GM21723 (cell line): Measurements from ENCODE around the gene IGF2BP2.
"Not testable (repeated sequence)": the region's sequence is repeated elsewhere in the genome, so short reads cannot be mapped to it uniquely, and the experiment has no call there.

Experiments used
- ATAC-seq: cut with Tn5 transposase; IDR thresholded peaks from one replicate; pipeline ENCODE4 v1.9.1; 2021; ENCODE audit warnings: mild to moderate bottlenecking, moderate library complexity; ENCODE audit not compliant: unreplicated experiment

IGF2BP2 gene

DNA sequence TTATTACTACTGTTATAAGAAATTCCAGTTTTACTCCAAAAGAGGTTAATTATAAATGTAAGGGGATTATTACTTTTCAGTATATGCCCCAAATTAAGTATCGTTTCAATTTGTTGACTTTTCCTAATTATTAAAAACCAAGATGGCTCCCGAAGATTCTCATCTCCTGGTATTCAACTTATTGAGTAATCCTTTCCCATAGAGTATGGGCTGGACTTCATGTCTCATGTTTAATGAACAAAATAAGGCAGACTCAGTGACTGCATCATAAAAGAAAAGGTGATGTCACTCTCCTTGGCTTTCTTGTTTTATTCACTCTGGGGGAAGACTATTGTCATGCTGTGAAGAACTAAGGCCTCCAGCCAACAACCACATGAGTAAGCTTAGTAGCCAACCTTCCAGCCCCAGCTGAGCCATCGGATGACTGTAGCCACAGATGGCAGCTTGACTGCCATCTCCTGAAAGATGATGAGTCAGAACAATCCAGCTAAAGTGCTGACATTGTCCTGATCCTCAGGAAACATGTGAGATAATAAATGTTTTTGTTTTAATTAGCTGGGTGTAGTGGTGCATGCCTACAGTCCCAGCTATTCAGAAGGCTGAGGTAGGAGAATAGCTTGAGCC is 17.3 kb downstream of the IGF2BP2 start:
- ATAC-seq = no peak

DNA sequence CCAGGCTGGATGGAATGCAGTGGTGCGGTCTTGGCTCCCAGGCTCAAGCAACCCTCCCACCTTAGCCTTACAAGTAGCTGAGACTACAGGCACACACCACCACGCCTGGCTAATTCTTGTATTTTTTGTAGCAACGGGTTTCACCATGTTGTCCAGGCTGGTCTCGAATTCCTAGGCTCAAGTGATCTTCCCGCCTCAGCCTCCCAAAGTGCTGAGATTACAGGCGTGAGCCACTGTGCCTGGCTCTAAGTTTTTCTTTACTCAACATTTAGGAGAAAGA is 26.1 kb downstream of the IGF2BP2 start:
- not testable (repeated sequence) for ATAC-seq

DNA sequence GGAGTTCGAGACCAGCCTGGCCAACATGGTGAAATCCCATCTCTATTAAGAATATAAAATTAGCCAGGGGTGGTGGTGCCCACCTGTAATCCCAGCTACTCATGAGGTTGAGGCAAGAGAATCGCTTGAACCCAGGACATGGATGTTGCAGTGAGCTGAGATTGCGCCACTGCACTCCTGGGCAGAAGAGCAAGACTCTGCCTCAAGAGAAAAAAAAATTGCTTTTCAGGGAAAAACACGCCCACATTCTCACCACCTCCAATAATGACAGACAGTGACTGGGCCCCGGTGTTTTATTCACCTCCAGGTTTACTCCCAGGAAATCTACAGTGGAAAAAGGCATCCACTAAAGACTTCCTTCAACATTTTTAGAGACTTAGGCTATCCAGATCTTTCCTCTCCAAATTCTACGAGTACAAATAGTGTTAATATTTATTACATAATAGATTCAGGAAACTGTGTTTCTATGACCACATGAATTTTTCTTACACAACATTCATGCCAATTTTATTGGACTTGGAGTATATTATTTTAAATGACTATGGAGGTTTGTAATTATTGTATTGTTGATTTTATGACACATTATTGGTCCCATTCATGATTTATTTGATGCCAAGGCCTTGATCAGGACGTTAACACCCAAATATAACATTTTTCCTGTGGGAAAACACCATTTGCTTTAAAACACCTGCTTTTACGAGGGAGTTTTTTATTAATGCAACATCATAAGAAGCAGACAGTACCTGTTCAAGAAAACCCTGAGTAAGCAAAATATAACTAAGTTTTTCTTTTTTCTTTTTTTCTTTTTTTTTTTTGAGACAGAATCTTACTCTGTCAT is 26.6 kb downstream of the IGF2BP2 start:
- no peak for ATAC-seq

DNA sequence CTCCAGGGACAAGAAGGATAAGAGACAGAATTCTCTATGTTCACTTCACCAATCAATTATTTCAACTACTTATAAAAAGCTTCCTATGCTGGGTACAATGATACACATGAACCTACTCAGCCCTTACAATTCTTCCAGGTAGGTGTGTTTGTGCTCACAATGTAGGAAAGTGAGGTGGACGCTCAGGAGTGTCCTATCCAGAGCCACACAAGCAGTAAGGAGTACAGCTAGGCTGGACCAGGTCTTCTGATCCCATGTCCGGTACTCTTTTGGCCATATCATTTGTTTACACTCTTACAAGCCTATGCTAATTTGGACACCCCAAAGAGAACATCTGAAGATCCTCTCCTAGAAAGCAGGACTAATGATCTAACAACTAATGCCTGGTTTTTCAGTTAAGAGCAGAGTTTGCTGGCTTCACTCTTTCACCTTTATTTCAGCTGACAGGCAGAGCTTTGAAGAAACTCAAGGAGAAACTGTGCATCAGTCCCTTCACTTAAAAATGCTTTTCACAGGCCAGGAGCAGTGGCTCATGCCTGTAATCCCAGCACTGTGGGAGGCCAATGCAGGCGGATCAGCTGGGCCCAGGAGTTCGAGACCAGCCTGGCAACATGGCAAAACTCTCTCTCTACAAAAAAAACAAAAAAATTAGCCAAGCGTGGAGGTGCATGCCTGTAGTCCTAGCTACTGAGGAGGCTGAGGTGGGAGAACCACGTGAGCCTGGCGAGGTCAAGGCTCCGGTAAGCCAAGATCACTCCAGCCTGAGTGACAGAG is 27.5 kb downstream of the IGF2BP2 start:
- no peak for ATAC-seq

DNA sequence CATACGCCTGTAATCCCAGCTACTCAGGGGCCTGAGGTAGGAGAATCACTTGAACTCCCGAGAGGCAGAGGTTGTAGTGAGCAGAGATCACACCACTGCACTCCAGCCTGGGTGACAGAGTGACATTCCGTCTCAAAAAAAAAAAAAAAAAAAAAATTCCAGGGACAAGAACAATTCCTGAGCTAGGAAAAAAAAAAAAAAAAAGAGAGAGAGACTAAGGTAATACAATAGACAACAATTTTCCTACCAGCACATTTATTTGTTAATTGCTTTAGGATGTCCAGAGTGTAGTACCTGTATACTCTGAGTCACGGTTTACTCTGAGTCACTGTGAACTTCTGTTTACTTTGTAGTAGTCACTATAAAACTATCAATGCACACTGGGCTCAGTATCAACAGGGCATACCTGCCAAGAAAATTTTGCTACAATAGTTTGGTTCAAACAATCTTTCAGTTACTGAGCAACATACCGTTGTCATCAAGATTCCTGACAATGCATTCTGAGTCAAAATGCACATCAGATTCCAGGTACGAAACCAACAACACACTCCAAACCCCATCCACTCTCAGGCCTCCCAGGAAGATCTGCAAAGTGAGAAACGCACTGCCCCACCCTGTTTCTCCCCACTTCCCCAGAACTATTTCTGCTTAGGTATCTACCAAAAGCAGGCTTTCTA is 28.3 kb downstream of the IGF2BP2 start:
- no peak for ATAC-seq

DNA sequence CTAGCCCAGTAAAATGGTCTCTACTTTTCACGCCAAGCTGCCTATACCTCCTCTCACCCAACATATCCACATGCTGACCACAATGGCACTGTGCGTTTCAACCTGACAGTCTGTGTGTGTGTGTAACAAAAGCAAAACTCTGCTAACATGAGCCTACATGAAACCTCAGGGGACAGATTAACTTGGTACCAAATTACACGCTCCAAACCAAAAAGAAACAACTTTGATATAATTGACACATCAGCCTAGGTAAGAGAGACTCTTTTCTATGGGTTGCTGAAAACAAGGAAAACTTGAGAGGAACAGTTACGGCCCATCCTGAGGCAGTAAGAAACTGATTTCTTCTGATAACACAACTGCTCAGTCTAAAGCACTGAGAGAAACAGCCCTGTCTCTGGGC is 31.5 kb downstream of the IGF2BP2 start:
- no peak for ATAC-seq

DNA sequence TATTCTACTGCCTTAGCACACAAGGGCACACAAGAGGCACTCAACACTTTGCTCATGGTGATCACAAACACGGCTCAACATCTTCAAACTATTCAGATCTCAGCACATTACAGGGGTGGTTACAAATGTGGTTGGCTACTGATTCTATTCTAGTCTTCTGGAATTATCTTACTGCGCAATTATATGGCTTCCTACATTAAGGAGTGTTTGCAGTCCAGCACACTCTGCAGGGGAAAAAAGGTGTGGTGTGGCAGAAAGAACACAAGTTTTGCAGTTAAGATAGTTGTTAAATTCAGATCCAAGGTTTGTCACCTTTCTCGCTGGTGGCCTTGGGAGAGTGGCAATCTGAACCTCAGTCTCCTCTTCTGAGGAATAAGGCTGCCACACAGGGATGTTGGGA is 31.9 kb downstream of the IGF2BP2 start:
- ATAC-seq = no peak

DNA sequence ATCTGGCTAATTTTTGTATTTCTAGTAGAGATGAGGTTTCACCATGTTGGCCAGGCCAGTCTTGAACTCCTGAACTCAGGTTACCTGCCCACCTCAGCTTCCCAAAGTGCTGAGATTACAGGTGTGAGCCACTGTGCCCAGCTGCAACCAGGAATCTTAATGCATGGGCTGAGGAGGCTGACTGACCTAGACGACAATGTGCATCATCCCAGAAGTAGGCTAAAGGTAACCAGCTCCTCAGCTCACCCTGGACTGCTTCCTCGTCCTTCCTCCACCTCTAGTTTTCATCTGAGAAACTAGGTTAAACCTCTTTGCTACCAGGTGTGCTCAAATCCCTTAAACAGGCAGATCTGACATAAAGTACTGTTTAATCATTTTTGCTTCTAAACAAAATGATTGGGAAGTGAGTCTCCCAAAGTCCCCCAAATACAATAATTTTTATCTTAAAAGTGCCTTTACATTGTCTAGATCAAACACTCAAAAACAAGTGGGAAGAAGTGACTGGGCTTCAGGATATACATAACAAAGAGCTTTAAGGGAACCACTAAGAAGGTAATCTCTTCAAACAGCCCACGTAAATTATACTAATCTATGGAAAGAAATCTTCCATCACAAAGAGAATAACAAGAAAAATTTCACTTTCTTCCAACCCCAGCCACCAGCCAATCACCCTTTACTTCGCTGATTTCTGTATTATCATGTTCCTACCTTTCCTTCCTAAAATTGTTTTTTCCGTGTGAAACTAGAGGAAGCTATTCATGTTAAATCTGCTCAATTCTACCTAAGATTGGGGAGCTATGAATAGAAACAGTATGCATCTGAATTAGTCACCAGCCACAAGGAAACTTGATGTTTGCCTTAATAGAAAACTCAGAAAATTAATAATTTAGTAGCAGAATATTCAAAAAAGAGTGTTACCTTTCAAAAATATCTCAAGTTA is 34.7 kb downstream of the IGF2BP2 start:
- no peak for ATAC-seq

DNA sequence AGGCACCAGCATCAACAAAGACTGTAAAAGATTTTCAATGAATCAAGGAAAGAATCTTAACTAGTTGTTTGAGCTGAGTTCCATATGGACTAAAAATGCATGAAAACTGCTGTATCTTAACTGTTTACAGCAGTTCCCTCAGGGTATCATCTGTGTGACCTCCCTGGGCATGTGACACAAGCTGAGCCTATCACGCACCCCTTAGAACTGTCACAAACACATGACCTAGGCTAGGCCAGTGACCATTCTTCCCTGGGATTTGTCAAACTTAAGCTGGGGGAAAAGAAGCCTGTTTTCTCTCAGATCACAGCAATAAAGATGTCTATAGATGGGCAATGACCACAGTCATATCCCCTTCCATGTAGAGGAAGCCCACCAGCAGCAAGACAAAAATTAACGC is 35.7 kb downstream of the IGF2BP2 start:
- no peak for ATAC-seq

DNA sequence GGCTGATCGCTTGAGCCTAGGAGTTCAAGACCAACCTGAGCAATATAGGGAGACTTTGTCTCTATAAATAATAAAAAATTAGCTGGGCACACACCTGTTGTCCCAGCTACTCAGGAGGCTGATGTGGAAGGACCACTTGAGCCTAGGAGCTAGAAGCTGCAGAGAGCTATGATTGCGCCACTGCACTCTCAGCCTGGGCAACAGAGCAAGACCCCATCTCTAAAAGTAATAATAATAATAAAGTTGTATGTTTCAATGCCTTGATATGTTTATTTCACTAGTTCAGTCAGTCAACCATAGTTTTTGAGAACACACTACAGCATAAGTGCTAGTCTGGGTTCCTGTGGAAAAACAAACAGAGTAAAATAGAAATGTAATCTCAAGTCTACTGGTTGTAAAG is 36.5 kb downstream of the IGF2BP2 start:
- no peak for ATAC-seq

DNA sequence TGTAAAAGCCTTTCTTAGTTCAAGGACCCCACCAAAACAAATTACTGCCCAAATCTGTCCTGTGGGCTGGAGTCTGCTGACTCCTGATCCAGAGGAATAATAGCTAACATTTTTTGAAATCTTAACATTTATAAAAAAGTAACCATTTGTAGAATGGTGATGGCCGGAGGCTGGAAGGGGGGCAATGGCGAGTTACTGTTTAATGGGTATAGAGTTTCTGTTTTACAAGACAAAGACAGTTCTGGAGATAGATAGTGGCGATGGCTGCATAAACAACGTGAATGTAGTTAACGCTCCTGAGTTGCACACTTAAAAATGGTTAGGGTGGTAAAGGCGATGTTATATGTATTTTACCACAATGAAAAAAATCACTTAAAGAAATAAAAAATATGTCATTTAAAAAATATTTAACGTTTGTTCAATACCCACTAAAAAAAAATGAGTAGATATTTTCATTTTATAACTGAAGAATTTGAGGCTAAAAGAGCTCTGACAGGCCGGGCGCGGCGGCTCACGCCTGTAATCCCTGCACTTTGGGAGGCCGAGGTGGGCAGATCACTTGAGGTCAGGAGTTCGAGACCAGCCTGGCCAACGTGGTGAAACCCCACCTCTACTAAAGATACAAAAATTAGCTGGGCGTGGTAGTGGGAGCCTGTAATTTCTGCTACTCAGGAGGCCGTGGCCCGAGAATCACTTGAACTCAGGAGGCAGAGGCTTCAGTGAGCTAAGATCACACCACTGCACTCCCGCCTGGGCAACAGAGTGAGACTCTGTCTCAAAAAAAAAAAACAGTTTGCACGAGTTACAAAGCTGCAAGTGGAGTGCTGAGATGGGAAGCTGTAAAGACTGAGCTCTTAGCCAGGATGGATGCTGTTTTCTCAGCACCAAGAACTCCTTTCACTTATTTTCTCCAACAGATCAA is 37.6 kb downstream of the IGF2BP2 start:
- no peak for ATAC-seq

DNA sequence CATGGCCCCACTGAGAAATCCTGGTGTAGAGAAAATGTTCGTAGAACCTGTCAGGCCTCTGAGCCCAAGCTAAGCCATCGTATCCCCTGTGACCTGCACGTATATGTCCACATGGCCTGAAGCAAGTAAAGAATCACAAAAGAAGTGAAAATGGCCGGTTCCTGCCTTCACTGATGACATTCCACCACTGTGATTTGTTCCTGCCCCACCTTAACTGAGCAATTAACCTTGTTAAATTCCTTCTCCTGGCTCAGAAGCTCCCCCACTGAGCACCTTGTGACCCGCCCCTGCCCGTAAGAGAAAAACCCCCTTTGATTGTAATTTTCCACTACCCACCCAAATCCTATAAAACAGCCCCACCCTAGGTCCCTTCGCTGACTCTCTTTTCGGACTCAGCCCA is 38.6 kb downstream of the IGF2BP2 start:
- ATAC-seq = not testable (repeated sequence)

DNA sequence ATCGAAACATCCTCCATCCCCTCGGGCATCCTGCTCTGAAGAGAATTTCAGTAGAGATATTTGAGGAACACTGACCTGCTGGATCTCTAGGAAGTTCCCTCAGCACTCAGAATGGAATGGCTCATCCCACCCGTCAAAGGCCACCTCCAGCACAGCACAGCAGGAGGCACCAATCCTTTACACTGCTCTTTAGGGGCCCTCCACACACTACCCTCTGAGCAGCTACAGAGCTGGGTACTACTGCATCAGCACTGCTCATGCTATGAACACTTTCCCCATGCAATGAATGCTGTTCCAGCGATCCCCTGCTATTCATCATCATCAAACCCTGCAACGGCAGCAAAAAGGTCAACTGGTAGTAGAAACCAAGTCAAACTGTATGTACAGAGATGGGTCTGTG is 40.5 kb downstream of the IGF2BP2 start:
- ATAC-seq = no peak

DNA sequence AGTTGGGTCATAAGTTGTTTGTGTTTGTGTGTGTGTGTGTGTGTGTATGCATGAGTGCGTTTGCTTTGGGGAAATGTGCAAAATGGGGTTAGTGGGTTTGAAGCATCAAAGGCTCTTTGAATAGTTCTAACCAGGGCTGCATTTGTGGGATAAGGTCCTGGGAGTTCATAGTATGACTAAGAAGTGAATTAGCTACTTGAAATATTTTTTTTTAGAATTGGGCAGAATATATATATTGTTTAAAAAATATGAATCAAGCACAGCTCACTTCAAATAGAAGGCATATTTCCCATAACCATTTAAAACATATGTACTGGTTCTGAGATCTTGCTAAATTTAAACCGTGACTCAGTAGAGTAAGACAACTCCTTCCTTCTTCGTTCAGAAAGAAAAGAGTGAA is 43.1 kb downstream of the IGF2BP2 start:
- ATAC-seq = no peak

DNA sequence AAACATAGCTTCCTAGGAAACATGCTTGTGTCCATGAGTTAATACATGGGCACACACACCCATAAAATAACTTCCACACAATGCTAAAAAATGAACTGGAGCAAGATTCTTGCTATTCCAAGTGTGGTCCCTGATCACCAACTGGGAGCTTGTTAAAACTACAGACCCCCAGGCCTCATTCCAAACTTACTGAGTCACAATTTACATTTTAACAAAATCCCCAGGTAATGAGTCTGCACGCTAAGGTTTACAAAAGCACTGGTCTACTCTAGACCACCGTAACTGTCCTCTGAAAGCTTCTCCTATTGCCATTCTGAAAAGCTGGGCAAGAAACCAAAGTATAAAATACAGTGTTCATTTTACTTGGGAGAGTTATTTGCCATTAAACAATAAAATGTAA is 45.4 kb downstream of the IGF2BP2 start:
- ATAC-seq = no peak

DNA sequence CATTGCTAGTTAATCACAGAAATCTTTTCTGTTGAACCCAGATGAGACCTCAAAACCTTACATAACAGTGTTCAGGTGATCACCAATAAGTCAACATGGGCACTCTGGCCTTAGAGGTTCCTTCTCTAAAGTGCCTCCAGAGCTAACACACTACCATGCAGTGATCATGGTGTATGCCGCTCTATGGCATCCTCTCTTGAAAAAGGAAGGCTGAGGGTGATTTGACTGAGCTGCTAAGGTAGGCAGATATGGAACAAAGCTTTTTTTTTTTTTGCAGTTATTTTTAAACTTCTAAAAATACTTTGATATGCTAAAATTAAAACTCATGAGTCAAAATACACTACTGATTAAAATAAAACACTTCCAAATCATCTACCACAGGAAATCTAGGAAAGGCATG is 46.0 kb downstream of the IGF2BP2 start:
- ATAC-seq = no peak

DNA sequence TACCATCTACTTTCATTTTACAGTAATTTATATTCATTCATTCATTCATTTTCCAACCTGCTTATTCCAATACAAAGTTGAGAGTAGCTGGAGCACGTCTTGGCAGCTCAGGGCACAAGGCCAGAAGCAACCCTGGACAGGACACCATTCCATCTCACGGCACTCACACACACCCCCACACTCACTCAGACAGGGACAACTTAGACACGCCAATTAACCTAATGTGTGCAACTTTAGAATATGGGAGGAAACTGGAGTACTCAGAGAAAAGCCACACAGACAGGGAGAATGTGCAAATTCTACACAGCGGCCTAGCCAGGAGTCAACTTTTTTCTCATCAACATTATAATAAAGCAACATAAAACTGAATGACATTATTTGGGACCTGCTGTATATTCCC is 46.7 kb downstream of the IGF2BP2 start:
- no peak for ATAC-seq

DNA sequence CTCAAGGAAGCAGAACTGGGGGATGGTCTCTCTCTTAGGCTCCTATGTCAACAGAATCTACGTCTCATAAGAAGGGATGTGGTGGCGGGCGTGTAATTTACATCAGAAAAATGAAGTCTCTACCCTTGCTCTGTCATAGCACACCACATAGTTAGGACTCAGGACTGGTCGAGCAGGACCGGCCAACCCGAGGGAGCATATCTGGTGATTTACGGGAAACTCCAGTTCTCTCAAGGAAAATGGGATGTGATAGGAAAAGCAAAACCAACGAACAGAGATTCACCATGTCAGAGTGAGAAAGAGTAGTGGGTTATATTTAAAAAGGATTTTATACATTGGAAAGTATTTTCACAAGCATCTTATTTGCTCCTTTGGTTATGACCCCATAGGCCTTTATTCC is 54.7 kb downstream of the IGF2BP2 start:
- no peak for ATAC-seq

DNA sequence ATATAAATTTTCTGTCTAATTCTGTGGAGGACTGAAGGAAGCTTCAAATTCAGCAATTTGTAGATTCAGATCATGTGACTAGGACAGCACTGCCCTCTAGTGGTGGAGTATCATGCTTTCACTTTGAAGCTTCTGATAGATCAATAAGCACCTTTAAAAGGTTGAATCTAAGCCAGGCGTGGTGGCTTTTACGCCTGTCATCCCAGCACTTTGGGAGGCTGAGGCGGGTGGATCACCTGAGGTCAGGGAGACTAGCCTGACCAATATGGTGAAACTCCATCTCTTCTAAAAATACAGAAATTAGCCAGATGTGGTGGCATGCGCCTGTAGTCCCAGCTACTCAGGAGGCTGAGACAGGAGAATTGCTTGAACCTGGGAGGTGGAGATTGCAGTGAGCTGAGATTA is 56.3 kb downstream of the IGF2BP2 start:
- ATAC-seq = not testable (repeated sequence)
